Measurements from ENCODE around the gene OR2T8. TPM values are rescaled to one million over a fixed set of nuclear protein-coding genes. Genes with fewer than 3 reads are reported as not detected.

Gene OR2T8
- total RNA-seq, 3 donors from 2014 or later (not counting 1 experiment from before 2014, with no cell fraction given): not detected

DNA sequence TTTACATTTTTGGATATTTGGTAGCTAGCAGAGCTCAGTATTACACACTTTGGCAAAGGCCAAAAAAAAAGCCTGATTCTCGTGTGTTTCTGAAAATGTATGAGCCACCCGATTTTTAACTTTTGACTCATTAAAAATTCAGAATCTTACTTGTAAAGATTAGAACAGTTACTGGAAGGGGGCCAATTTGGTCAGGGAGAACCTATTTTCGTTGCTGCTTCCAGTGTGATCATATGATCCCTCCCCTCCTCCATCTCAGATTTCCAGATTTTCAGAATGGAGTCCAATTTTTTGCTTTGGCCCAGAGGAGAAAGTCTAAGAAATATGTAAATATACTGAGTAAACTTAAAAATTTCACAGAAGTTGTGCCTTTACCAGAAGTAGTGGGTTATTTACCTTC lies 41.7 kb downstream of the OR2T8 start:
- no peak overlapping the region for H3K4me3 Mint-ChIP-seq
- H3K4me3 ChIP-seq (ENCODE audit: low read length): no peak overlapping the region
- no peak for DNase-seq
- H3K27ac ChIP-seq (ENCODE audit: low read length): no peak overlapping the region
- H3K27me3 Mint-ChIP-seq (ENCODE audit: low read depth in 2 of 2): no peaks in the 10 kb centered on the region
- no peaks in the 10 kb centered on the region for H3K9me3 ChIP-seq (ENCODE audit: control insufficient read depth, insufficient read depth, low read length)
- TF ChIP-seq, protein P1, sequence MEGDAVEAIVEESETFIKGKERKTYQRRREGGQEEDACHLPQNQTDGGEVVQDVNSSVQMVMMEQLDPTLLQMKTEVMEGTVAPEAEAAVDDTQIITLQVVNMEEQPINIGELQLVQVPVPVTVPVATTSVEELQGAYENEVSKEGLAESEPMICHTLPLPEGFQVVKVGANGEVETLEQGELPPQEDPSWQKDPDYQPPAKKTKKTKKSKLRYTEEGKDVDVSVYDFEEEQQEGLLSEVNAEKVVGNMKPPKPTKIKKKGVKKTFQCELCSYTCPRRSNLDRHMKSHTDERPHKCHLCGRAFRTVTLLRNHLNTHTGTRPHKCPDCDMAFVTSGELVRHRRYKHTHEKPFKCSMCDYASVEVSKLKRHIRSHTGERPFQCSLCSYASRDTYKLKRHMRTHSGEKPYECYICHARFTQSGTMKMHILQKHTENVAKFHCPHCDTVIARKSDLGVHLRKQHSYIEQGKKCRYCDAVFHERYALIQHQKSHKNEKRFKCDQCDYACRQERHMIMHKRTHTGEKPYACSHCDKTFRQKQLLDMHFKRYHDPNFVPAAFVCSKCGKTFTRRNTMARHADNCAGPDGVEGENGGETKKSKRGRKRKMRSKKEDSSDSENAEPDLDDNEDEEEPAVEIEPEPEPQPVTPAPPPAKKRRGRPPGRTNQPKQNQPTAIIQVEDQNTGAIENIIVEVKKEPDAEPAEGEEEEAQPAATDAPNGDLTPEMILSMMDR (IDR thresholded peaks at IDR 0.05): no peak
- intact Hi-C loops (cut with micrococcal nuclease): no loop called here
- H3K36me3 Mint-ChIP-seq: no peaks in the 10 kb centered on the region
- no peak for ATAC-seq
- peaks cover 16 to 18% of the 10 kb centered on the region in 2 donors for H3K9me3 Mint-ChIP-seq
- H3K27ac Mint-ChIP-seq: no peak overlapping the region
- 20% methylated on average over 3 of the region's 3 CpGs for WGBS (ENCODE audit: insufficient coverage)
- H3K27me3 ChIP-seq (ENCODE audit: control insufficient read depth, insufficient read depth, low read length): no peaks in the 10 kb centered on the region
- H3K4me1 ChIP-seq (ENCODE audit: control insufficient read depth, insufficient read depth, low read length): no peaks in the 10 kb centered on the region
- H3K36me3 ChIP-seq (ENCODE audit: control insufficient read depth, insufficient read depth, low read length): no peaks in the 10 kb centered on the region
- H3K4me1 Mint-ChIP-seq: no peaks in the 10 kb centered on the region

DNA sequence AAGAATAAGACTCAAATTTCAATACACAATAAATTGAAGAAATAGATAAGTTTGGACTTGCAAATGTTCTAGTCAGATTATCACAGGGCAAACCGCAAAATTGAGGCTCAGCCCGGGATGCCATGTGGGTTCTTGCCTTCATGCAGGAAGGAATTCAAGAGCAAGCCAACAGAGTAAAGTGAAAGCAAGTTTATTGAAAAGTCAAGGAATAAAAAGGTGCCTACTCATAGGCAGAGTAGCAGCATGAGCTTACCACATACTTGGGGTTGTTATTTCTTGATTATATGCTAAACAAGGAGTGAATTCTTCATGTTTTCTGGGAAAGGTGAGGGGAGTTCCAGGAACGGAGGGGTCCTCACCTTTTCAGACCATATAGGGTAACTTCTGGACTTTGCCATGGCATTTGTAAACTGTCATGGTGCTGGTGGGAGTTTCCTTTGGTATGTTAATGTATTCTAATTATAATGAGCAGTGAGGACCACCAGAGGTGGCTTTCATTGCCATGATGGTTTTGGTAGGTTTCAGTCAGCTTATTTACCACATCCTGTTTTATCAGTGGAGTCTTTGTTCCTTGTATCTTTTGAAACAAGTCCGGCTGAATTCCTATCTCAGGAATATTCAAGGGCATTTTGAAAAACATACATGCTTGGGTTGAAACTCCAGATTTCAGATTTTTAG lies 43.0 kb downstream of the OR2T8 start:
- Histone ChIP-seq H3K9me3 (ENCODE audit: control insufficient read depth, insufficient read depth, low read length) (no peaks in the 10 kb centered on the region), H3K27ac (ENCODE audit: low read length) (no peak overlapping the region), H3K27me3 (ENCODE audit: control insufficient read depth, insufficient read depth, low read length) (no peaks in the 10 kb centered on the region), H3K36me3 (ENCODE audit: control insufficient read depth, insufficient read depth, low read length) (no peaks in the 10 kb centered on the region), H3K4me1 (ENCODE audit: control insufficient read depth, insufficient read depth, low read length) (no peaks in the 10 kb centered on the region), H3K4me3 (ENCODE audit: low read length) (no peak overlapping the region)
- Mint-ChIP-seq H3K27ac (no peak overlapping the region), H3K4me3 (no peak overlapping the region), H3K36me3 (no peaks in the 10 kb centered on the region), H3K4me1 (no peaks in the 10 kb centered on the region), H3K9me3 (peaks cover 13 to 18% of the 10 kb centered on the region in 2 donors), H3K27me3 (ENCODE audit: low read depth in 2 of 2) (no peaks in the 10 kb centered on the region)
- intact Hi-C loops (cut with micrococcal nuclease): no loop called here
- no peak for DNase-seq
- WGBS (ENCODE audit: insufficient coverage): 16% methylated on average over 4 of the region's 4 CpGs
- ATAC-seq: no peak
- TF ChIP-seq, protein P1 (IDR thresholded peaks at IDR 0.05): no peak

DNA sequence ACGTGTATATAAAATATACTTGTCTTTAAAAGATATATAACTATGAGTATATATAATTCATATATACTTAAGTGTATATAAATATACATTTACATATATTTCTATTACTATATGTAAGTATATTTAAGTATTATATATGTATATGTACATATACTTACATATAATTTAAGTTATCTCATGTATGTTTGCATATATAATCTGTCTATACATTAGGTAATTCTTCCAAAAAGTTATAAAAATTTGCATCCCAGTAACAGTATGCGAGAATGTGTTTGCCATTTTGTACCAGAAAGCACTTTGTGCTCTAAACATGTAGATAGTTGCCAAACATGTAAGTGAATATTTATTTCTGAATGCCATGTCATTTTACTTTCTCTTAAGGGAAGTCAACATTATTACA lies 44.9 kb downstream of the OR2T8 start, which contains the start of gene OR2AK2:
OR2AK2 (plus strand) TSS at position 301 of the 400 bp plus-strand sequence. CDS start 144 bp downstream, outside the sequence.
- no peaks in the 10 kb centered on the region for H3K36me3 ChIP-seq (ENCODE audit: control insufficient read depth, insufficient read depth, low read length)
- no CpG with 5 or more reads among the region's 2 CpGs for WGBS (ENCODE audit: insufficient coverage)
- TF ChIP-seq, protein P1 (IDR thresholded peaks at IDR 0.05): no peak
- H3K9me3 ChIP-seq (ENCODE audit: control insufficient read depth, insufficient read depth, low read length): no peaks in the 10 kb centered on the region
- H3K4me3 Mint-ChIP-seq: no peak within 1 kb of the TSS
- intact Hi-C loops (cut with micrococcal nuclease): no loop called here
- no peaks in the 10 kb centered on the region for H3K27me3 Mint-ChIP-seq (ENCODE audit: low read depth in 2 of 2)
- DNase-seq (no peak), ATAC-seq (no peak)
- H3K4me1 Mint-ChIP-seq: no peaks in the 10 kb centered on the region
- H3K27ac Mint-ChIP-seq: no peak within 1 kb of the TSS
- no peak within 1 kb of the TSS for H3K27ac ChIP-seq (ENCODE audit: low read length)
- no peak within 1 kb of the TSS for H3K4me3 ChIP-seq (ENCODE audit: low read length)
- H3K4me1 ChIP-seq (ENCODE audit: control insufficient read depth, insufficient read depth, low read length): no peaks in the 10 kb centered on the region
- no peaks in the 10 kb centered on the region for H3K27me3 ChIP-seq (ENCODE audit: control insufficient read depth, insufficient read depth, low read length)
- peaks cover 9 to 16% of the 10 kb centered on the region in 2 donors for H3K9me3 Mint-ChIP-seq
- H3K36me3 Mint-ChIP-seq: no peaks in the 10 kb centered on the region

Measured in natural killer cell (primary cell).